Epidermal melanocyte (primary cell): ENCODE results near the gene RRP9.
"Not testable (repeated sequence)": the region's sequence is repeated elsewhere in the genome, so short reads cannot be mapped to it uniquely, and the experiment has no call there.

Experiments
- DNase-seq: peaks from one replicate; pipeline ENCODE4 v3.0.0; 2011; ENCODE audit warnings: low spot score; ENCODE audit not compliant: insufficient read length

The RRP9 gene

GRCh38 chr3:51904034-51904823 lies 37.5 kb downstream of the RRP9 start:
- DNase-seq, result no peak

GRCh38 chr3:51902361-51902760 lies 39.3 kb downstream of the RRP9 start:
- DNase-seq, result not testable (repeated sequence)

- not testable (repeated sequence) for DNase-seq
Measured at GRCh38 chr3:51900043-51900442, 41.7 kb downstream of the RRP9 start.

GRCh38 chr3:51897391-51897790 lies 44.3 kb downstream of the RRP9 start:
- no peak for DNase-seq

- no peak for DNase-seq
Measured at GRCh38 chr3:51896607-51897305, 44.9 kb downstream of the RRP9 start.

- DNase-seq, result no peak
Measured at GRCh38 chr3:51894939-51895338, 46.8 kb downstream of the RRP9 start.

GRCh38 chr3:51894391-51894790 lies 47.3 kb downstream of the RRP9 start:
- no peak for DNase-seq

- no peak for DNase-seq
Measured at GRCh38 chr3:51891242-51892039, 50.3 kb downstream of the RRP9 start.

- no peak for DNase-seq
Measured at GRCh38 chr3:51888463-51889105, 53.1 kb downstream of the RRP9 start.

GRCh38 chr3:51887620-51888019 lies 54.1 kb downstream of the RRP9 start:
- no peak for DNase-seq

GRCh38 chr3:51886447-51886846 lies 55.3 kb downstream of the RRP9 start:
- no peak for DNase-seq
